Left lung (tissue), 10 donors: Measurements from ENCODE around the gene ZNF716. TPM values are rescaled to one million over a fixed set of nuclear protein-coding genes. Genes with fewer than 3 reads are reported as not detected.

Source experiments
- ATAC-seq: fragments of 200-7000 bp; cut with Tn5 transposase; one replicate; pipeline ENCODE4 v1.9.1; 2020; ENCODE audit warnings: moderate library complexity
- DNase-seq, 4 donors: peaks; one replicate each; pipeline ENCODE4 v3.0.0-alpha.2; 2013 to 2020
- H3K27ac ChIP-seq, 2 donors: fragments of 200-600 bp; sonication (generic) in 1 of 2; one replicate each; pipeline versions ENCODE4 v1.5.0 to v1.8.0; 2020 to 2021
- H3K27me3 ChIP-seq, 2 donors: fragments of 200-600 bp; sonication (generic) in 1 of 2; one replicate each; pipeline versions ENCODE4 v1.5.0 to v1.8.0; 2020 to 2021
- H3K36me3 ChIP-seq, 2 donors: fragments of 200-600 bp; sonication (generic) in 1 of 2; one replicate each; pipeline versions ENCODE4 v1.5.0 to v1.8.0; 2020 to 2021
- H3K4me1 ChIP-seq, 2 donors: fragments of 200-600 bp; one replicate each; pipeline ENCODE4 v1.8.0; 2021
- H3K4me3 ChIP-seq, 2 donors: fragments of 200-600 bp; sonication (generic) in 1 of 2; one replicate each; pipeline versions ENCODE4 v1.5.0 to v1.8.0; 2020 to 2021; ENCODE audit warnings: mild to moderate bottlenecking in 1 of 2
- H3K9me3 ChIP-seq, 2 donors: fragments of 200-600 bp; sonication (generic) in 1 of 2; one replicate each; pipeline versions ENCODE4 v1.5.0 to v1.8.0; 2020 to 2021
- intact Hi-C, 2 donors: fragments of 100-400 bp; cut with DNase I; formaldehyde crosslinking; loops; one replicate each; pipeline versions ENCODE4 v1.11.2 to v1.14.2; 2022
- polyA plus RNA-seq, 6 donors: library from polyadenylated mRNA; unstranded; fragments of 120-200 nt; gene quantifications; one replicate each; pipeline ENCODE4 v1.2.1, GENCODE V29; 2013; ENCODE audit not compliant: insufficient read length in 6 of 6
- total RNA-seq, 2 donors: library from RNA; stranded (reverse); fragmentation: NEBNext Ultra II Directional; extraction: Animal tissue kit (Norgen Biotek cat#: 25700); gene quantifications; one replicate each; pipeline ENCODE4 v1.2.1, GENCODE V29; 2021
- TF ChIP-seq, protein P1 (sequence below), 2 donors: fragments of 200-600 bp; sonication (generic) in 1 of 2; IDR thresholded peaks; one replicate each; pipeline versions ENCODE4 v1.5.0 to v1.8.0; 2021; ENCODE audit warnings: antibody characterized with exemption in 2 of 2
- donor health status: DM: no; HTN: yes; CAD: no.
- donor health status: DM: no; HTN: no; CAD: no.

ZNF716 gene
- total and polyA plus RNA-seq, 8 donors, result 0.07 to 0.09 (median 0.08) TPM; not detected in 2

DNA sequence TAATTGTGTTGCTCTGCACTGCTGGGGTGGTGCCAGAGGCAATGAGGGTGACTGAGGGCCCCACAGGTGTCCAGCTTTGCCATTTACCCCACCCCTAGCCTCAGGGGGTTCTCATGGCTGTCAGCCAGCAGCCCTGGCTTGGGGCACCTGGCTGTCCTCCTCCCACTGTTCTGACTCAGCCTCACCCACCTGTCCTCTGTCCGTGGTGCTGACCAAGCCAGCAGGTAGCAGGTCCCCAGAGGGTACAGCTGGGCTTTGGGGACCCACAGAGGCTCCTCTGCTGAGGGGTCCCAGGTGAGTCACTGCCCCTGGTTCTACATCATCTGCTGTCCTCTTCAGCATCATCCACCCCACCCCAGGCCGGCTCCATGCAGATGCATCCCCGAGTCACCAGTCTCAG lies 32.2 kb upstream of the ZNF716 start:
- TF ChIP-seq, protein P1, sequence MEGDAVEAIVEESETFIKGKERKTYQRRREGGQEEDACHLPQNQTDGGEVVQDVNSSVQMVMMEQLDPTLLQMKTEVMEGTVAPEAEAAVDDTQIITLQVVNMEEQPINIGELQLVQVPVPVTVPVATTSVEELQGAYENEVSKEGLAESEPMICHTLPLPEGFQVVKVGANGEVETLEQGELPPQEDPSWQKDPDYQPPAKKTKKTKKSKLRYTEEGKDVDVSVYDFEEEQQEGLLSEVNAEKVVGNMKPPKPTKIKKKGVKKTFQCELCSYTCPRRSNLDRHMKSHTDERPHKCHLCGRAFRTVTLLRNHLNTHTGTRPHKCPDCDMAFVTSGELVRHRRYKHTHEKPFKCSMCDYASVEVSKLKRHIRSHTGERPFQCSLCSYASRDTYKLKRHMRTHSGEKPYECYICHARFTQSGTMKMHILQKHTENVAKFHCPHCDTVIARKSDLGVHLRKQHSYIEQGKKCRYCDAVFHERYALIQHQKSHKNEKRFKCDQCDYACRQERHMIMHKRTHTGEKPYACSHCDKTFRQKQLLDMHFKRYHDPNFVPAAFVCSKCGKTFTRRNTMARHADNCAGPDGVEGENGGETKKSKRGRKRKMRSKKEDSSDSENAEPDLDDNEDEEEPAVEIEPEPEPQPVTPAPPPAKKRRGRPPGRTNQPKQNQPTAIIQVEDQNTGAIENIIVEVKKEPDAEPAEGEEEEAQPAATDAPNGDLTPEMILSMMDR (IDR thresholded peaks at IDR 0.05), result no peak
- peaks cover 0 to 20% of the 10 kb centered on the region in 2 donors for H3K9me3 ChIP-seq
- H3K27ac ChIP-seq, result no peak overlapping the region
- no peaks in the 10 kb centered on the region for H3K27me3 ChIP-seq
- ATAC-seq, result no peak
- H3K4me1 ChIP-seq, result no peaks in the 10 kb centered on the region
- no peak for DNase-seq
- H3K4me3 ChIP-seq, result no peak overlapping the region
- H3K36me3 ChIP-seq, result no peaks in the 10 kb centered on the region
- intact Hi-C loops, result no loop called here

DNA sequence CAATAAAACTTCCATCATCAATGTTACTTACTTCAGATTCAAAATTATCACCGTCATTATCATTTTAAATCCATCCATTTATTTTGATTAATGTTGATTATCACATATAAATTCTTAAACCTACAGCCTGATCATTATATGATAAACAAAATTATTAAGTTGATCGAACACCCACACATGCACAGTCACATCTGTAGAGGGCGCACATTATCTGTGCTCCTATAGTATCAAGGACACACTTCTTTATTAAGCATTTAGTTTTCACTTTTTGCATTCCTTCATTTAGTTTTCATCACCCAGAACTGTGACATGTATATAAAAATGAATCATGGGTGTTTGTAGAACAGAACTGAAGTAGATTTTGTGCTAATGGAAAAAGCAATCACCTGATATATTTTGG lies 26.2 kb upstream of the ZNF716 start:
- intact Hi-C loops, result no loop called here
- H3K9me3 ChIP-seq, result peaks cover 0 to 56% of the 10 kb centered on the region in 2 donors
- ATAC-seq (no peak), DNase-seq (no peak)
- no peaks in the 10 kb centered on the region for H3K36me3 ChIP-seq
- H3K4me1 ChIP-seq, result no peaks in the 10 kb centered on the region
- H3K27me3 ChIP-seq, result peaks cover 0 to 9% of the 10 kb centered on the region in 2 donors
- H3K4me3 ChIP-seq, result no peak overlapping the region
- TF ChIP-seq, protein P1 (IDR thresholded peaks at IDR 0.05), result no peak
- H3K27ac ChIP-seq, result no peak overlapping the region

- DNase-seq, result peak in 1 of 4 donors; percentile 79
- intact Hi-C loops, result no loop called here
- H3K4me3 ChIP-seq, result no peak overlapping the region
- TF ChIP-seq, protein P1 (IDR thresholded peaks at IDR 0.05), result no peak
- H3K4me1 ChIP-seq, result no peaks in the 10 kb centered on the region
- peaks cover 0 to 53% of the 10 kb centered on the region in 2 donors for H3K9me3 ChIP-seq
- peaks cover 0 to 9% of the 10 kb centered on the region in 2 donors for H3K27me3 ChIP-seq
- ATAC-seq, result no peak
- no peaks in the 10 kb centered on the region for H3K36me3 ChIP-seq
- H3K27ac ChIP-seq, result no peak overlapping the region
Measured at GRCh38 chr7:57424515-57425238, 25.3 kb upstream of the ZNF716 start.

DNA sequence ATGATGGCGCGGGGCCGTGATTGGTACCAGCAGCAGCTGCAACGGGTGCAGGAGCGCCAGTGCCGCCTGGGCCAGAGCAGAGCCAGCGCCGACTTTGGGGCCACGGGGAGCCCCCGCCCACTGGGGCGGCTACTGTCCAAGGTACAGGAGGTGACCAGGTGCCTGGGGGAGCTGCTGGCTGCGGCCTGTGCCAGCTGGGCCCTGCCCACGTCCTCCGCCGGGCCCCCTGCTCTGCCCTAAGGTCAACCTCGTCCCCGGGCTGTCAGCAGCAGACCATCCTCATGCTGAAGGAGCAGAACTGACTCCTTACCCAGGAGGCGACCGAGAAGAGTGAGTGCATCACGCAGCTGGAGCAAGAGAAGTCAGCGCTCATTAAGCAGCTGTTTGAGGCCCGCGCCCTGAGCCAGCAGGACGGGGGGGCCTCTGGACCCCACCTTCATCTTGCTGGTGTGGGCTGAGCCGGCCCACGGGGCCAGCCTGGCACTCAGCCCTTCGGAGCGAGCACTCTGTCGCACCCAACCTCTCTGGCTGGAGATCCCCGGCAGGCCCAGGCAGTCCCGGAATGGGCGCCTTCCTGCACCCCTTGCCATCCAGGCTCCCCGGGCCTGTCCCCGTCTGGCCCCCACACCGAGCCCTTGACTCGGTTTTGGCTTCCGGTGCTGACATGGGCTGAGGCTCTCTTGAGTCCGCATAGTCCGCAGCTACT lies 24.6 kb upstream of the ZNF716 start:
- TF ChIP-seq, protein P1 (IDR thresholded peaks at IDR 0.05), result no peak
- DNase-seq, result no peak
- ATAC-seq, result no peak

GRCh38 chr7:57425969-57426628 lies 23.9 kb upstream of the ZNF716 start:
- Histone ChIP-seq H3K4me1 (no peaks in the 10 kb centered on the region), H3K27ac (no peak overlapping the region), H3K9me3 (peaks cover 0 to 61% of the 10 kb centered on the region in 2 donors), H3K4me3 (no peak overlapping the region), H3K36me3 (no peaks in the 10 kb centered on the region), H3K27me3 (peaks cover 0 to 9% of the 10 kb centered on the region in 2 donors)
- DNase-seq, result no peak
- TF ChIP-seq, protein P1 (IDR thresholded peaks at IDR 0.05), result peak in 1 of 2 donors; percentile 10
- ATAC-seq, result no peak
- intact Hi-C loops, result no loop called here

More for the DNA sequence above, 24.6 kb upstream of the ZNF716 start:
- no peak overlapping the region for H3K4me3 ChIP-seq
- no peaks in the 10 kb centered on the region for H3K36me3 ChIP-seq
- H3K27ac ChIP-seq, result no peak overlapping the region
- peaks cover 0 to 58% of the 10 kb centered on the region in 2 donors for H3K9me3 ChIP-seq
- peaks cover 0 to 9% of the 10 kb centered on the region in 2 donors for H3K27me3 ChIP-seq
- intact Hi-C loops, result no loop called here
- no peaks in the 10 kb centered on the region for H3K4me1 ChIP-seq
